Liver (tissue), 9 donors: ENCODE data around the gene FOXM1. TPM values are rescaled to one million over a fixed set of nuclear protein-coding genes. Genes with fewer than 3 reads are reported as not detected.

Experiments
- DNase-seq: peaks from one replicate; pipeline ENCODE4 v3.0.0-alpha.2; 2017; ENCODE audit warnings: low spot score
- H3K27ac ChIP-seq, 2 donors: one replicate each; pipeline ENCODE4 v1.7.0; 2013; ENCODE audit warnings: inconsistent platforms in 2 of 2, low read length in 2 of 2, control low read depth in 1 of 2, low read depth in 1 of 2, mild to moderate bottlenecking in 1 of 2
- H3K27me3 ChIP-seq, 4 donors: one replicate each; pipeline versions ENCODE4 v1.6.1 to v1.7.0; 2013; ENCODE audit warnings: low read length in 3 of 4, inconsistent platforms in 1 of 4, mild to moderate bottlenecking in 1 of 4, moderate library complexity in 1 of 4; ENCODE audit not compliant: control insufficient read depth in 4 of 4, insufficient read depth in 4 of 4
- H3K36me3 ChIP-seq, 4 donors: one replicate each; pipeline versions ENCODE4 v1.6.1 to v1.7.0; 2013; ENCODE audit warnings: low read length in 3 of 4, mild to moderate bottlenecking in 3 of 4, low read depth in 1 of 4, moderate library complexity in 1 of 4; ENCODE audit not compliant: control insufficient read depth in 4 of 4, insufficient read depth in 3 of 4
- H3K4me1 ChIP-seq, 4 donors: one replicate each; pipeline versions ENCODE4 v1.6.1 to v1.7.0; 2013; ENCODE audit warnings: low read length in 3 of 4, mild to moderate bottlenecking in 3 of 4, moderate library complexity in 1 of 4; ENCODE audit not compliant: control insufficient read depth in 4 of 4, insufficient read depth in 4 of 4
- H3K4me3 ChIP-seq, 3 donors: one replicate each; pipeline versions ENCODE4 v1.6.1 to v1.7.0; 2013; ENCODE audit warnings: low read length in 3 of 3, control low read depth in 1 of 3, low read depth in 1 of 3, mild to moderate bottlenecking in 1 of 3
- H3K9ac ChIP-seq, 2 donors: one replicate each; pipeline ENCODE4 v1.7.0; 2013; ENCODE audit warnings: low read length in 2 of 2, mild to moderate bottlenecking in 2 of 2, moderate library complexity in 2 of 2, control low read depth in 1 of 2, low read depth in 1 of 2
- H3K9me3 ChIP-seq, 4 donors: one replicate each; pipeline versions ENCODE4 v1.6.1 to v1.7.0; 2013; ENCODE audit warnings: low read length in 3 of 4; ENCODE audit not compliant: control insufficient read depth in 4 of 4
- ATF3 ChIP-seq: IDR thresholded peaks from 2 replicates; pipeline ENCODE4 v1.6.1; 2016; ENCODE audit warnings: antibody characterized with exemption
- CTCF ChIP-seq: fragments of 150-350 bp; IDR thresholded peaks from 2 replicates; pipeline ENCODE4 v1.5.1; 2017; ENCODE audit warnings: improper control_type of control experiment, low read depth, low read length; ENCODE audit not compliant: missing input control
- EGR1 ChIP-seq, 2 donors: IDR thresholded peaks; 2 replicates each; pipeline ENCODE4 v1.6.1; 2016 to 2018; ENCODE audit warnings: antibody characterized with exemption in 2 of 2, low read depth in 2 of 2
- FOXA2 ChIP-seq: IDR thresholded peaks from 2 replicates; pipeline ENCODE4 v1.6.1; 2016; ENCODE audit warnings: antibody characterized with exemption
- GABPA ChIP-seq, 2 donors: IDR thresholded peaks in 1 of 2; conservative IDR thresholded peaks in 1 of 2; 2 replicates each; pipeline ENCODE4 v1.6.1; 2016; ENCODE audit warnings: antibody characterized with exemption in 2 of 2, mild to moderate bottlenecking in 1 of 2, moderate library complexity in 1 of 2
- JUND ChIP-seq, 2 donors: IDR thresholded peaks; 2 replicates each; pipeline ENCODE4 v1.6.1; 2016; ENCODE audit warnings: antibody characterized with exemption in 2 of 2
- MAX ChIP-seq: IDR thresholded peaks from 2 replicates; pipeline ENCODE4 v1.6.1; 2016; ENCODE audit warnings: antibody characterized with exemption
- RAD21 ChIP-seq, 2 donors: IDR thresholded peaks; 2 replicates each; pipeline ENCODE4 v1.6.1; 2016; ENCODE audit warnings: antibody characterized with exemption in 2 of 2, mild to moderate bottlenecking in 2 of 2
- REST ChIP-seq: IDR thresholded peaks from 2 replicates; pipeline ENCODE4 v1.6.1; 2016; ENCODE audit warnings: antibody characterized with exemption, mild to moderate bottlenecking
- RXRA ChIP-seq, 2 donors: IDR thresholded peaks; 2 replicates each; pipeline ENCODE4 v1.6.1; 2017 to 2018; ENCODE audit warnings: antibody characterized with exemption in 2 of 2, mild to moderate bottlenecking in 1 of 2
- SP1 ChIP-seq: IDR thresholded peaks from 2 replicates; pipeline ENCODE4 v1.6.1; 2018; ENCODE audit warnings: antibody characterized with exemption, mild to moderate bottlenecking
- TAF1 ChIP-seq: conservative IDR thresholded peaks from 2 replicates; pipeline ENCODE4 v1.6.1; 2016; ENCODE audit warnings: antibody characterized with exemption, mild to moderate bottlenecking
- ZBTB33 ChIP-seq: IDR thresholded peaks from 2 replicates; pipeline ENCODE4 v1.6.1; 2016; ENCODE audit warnings: antibody characterized with exemption
- WGBS: extraction: QIAGEN DNeasy Blood & Tissue Kit; methylation state at CpG from one replicate; pipeline ENCODE4 v1.1.7; 2013; 5-methylcytosine and 5-hydroxymethylcytosine counted together
- polyA plus RNA-seq, 2 donors: library from polyadenylated mRNA; stranded (reverse) in 1 of 2; unstranded in 1 of 2; fragments of 200-250 nt in 1 of 2; fragments of >200 nt in 1 of 2; fragmentation: Nextera tagmentation in 1 of 2; extraction: Ambion mirVana in 1 of 2; gene quantifications; one replicate each; pipeline versions ENCODE4 v1.2.1 to v1.2.3, GENCODE V29; 2013 to 2015
- total RNA-seq, 2 donors: library from RNA; depleted of rRNA; stranded (reverse); fragments of >200 nt; gene quantifications; one replicate each; pipeline ENCODE4 v1.2.3, GENCODE V29; 2014
- donor health status: healthy.
- donor health status: healthy.
- donor health status: healthy.
- donor health status: healthy.
- donor health status: healthy.

The FOXM1 gene
- total and polyA plus RNA-seq, 4 donors: 0.81 to 10.3 (median 4.6) TPM; not detected in 1

GRCh38 chr12:2912216-2912575 is 35.2 kb upstream of the FOXM1 start:
- no peak for DNase-seq
- Histone ChIP-seq H3K27ac (no peak overlapping the region), H3K4me3 (no peak overlapping the region), H3K9ac (no peak overlapping the region), H3K27me3 (no peaks in the 10 kb centered on the region), H3K36me3 (peaks cover 0 to 13% (median 5%) of the 10 kb centered on the region in 4 donors), H3K4me1 (no peaks in the 10 kb centered on the region), H3K9me3 (no peaks in the 10 kb centered on the region)
- TF ChIP-seq MAX (no peak), RAD21 (IDR thresholded peaks at IDR 0.05) (no peak), EGR1 (IDR thresholded peaks at IDR 0.05; ENCODE audit: low read depth in 2 of 2) (no peak), JUND (IDR thresholded peaks at IDR 0.05) (no peak), REST (no peak), CTCF (no peak), ZBTB33 (no peak), RXRA (IDR thresholded peaks at IDR 0.05) (no peak), SP1 (no peak)
- 97% methylated on average over 3 of the region's 3 CpGs for WGBS

- no peaks in the 10 kb centered on the region for H3K36me3 ChIP-seq
- DNase-seq: no peak
- no peaks in the 10 kb centered on the region for H3K9me3 ChIP-seq
- WGBS: 96% methylated on average over 2 of the region's 2 CpGs
- peaks cover 0 to 2% (median 0%) of the 10 kb centered on the region in 4 donors for H3K4me1 ChIP-seq
- no peak overlapping the region for H3K9ac ChIP-seq
- TF ChIP-seq RAD21 (IDR thresholded peaks at IDR 0.05) (no peak), TAF1 (no peak), RXRA (IDR thresholded peaks at IDR 0.05) (no peak), JUND (IDR thresholded peaks at IDR 0.05) (no peak), ATF3 (no peak), FOXA2 (no peak), GABPA (IDR thresholded peaks at IDR 0.05 in 1 of 2, conservative IDR thresholded peaks at IDR 0.05 in 1 of 2) (no peak)
- no peak overlapping the region for H3K27ac ChIP-seq
- no peaks in the 10 kb centered on the region for H3K27me3 ChIP-seq
- no peak overlapping the region for H3K4me3 ChIP-seq
These were observed 27.3 kb upstream of the FOXM1 start for GRCh38 chr12:2904260-2904659.
